Glomerular visceral epithelial cell (primary cell): Measurements from ENCODE around the gene KCNAB1.
"Not testable (repeated sequence)": the region's sequence is repeated elsewhere in the genome, so short reads cannot be mapped to it uniquely, and the experiment has no call there.

Experiments
- DNase-seq: peaks from one replicate; pipeline ENCODE4 v3.0.0-alpha.2; 2016; ENCODE audit errors: extremely low spot score

Gene KCNAB1

DNA sequence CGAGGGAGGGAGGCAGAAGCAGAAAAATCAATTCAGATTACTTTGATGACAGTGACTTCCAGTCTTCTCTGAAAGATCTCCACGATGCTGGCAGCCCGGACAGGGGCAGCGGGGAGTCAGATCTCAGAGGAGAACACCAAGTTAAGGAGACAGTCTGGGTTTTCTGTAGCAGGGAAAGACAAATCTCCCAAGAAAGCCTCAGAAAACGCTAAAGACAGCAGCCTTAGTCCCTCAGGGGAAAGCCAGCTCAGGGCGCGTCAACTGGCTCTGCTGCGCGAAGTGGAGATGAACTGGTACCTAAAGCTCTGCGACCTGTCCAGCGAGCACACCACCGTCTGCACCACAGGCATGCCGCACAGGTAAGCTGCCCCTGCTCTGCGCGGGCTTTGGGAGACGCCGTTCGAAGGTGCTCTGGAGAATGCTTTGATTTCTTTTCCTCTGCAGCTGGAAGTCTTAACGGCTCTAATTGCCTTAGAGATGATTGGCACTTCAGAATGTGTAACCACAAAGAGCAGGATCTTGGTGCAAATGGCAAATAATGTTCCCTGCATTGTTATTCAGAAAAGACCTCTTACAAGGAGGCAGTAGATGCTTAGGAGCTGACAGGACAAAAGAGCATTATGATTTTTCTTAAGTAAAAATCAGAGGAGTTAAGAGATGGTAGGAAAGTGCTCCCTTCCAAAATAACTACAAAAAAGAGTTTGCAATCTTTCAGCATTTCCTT, at the start of gene KCNAB1:
Gene KCNAB1 (plus strand): TSS at position 51 of the 724 bp plus-strand sequence.
- no peak for DNase-seq

DNA sequence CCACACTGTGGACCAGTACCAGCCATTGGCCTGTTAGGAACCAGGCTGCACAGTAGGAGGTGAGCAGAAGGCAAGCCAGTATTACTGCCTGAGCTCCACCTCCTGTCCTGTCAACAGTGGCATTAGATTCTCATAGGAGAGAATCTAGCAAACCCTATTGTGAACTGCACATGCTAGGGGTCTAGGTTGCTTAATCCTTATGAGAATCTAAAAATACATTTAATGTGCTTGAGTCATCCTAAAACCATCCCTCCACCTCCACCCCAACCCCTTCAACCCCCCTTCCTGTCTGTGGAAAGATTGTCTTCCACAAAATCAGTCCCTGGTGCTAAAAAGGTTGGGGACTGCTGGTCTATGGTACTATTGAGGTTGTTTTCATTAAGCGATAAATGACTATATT, 49.3 kb upstream of the KCNAB1 start:
- DNase-seq = no peak

DNA sequence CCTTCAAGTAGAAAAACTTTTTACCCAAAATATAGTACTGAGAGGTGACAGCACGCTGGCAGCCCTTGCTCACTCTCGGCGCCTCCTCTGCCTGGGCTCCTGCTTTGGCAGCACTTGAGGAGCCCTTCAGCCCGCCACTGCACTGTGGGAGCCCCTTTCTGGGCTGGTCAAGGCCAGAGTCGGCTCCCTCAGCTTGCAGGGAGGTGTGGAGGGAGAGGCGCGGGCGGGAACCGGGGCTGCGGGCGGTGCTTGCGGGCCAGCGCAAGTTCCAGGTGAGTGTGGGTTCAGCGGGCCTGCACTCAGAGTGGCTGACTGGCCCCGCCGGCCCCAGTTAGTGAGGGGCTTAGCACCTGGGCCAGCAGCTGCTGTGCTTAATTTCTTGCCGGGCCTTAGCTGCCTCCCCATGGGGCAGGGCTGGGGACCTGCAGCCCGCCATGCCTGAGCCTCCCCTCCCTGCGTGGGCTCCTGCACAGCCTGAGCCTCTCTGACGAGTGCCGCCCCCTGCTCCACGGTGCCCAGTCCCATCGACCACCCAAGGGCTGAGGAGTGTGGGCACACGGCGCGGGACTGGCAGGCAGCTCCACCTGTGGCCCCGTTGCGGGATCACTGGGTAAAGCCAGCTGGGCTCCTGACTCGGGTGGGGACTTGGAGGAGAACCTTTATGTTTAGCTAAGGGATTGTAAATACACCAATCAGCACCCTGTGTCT, 47.3 kb upstream of the KCNAB1 start:
- DNase-seq = not testable (repeated sequence)

DNA sequence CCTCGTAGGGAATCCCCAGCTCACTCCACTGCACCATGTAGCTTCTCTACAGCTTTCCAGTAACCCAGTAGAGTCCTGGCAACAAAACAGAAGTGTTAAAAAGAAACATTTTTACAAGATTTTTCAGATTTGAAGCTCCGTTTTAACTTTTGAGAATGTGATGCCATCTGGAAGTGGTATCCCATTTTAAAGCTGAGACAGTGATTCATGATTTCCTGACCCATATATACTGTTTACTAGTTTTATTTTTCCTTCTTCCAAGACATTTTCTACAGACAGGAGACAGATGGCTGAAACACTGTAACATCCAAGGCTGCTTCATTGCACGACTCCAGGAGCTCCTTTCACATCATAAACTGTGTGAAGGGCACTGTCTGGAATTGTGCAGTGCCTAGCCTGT, 30.3 kb upstream of the KCNAB1 start:
- no peak for DNase-seq

DNA sequence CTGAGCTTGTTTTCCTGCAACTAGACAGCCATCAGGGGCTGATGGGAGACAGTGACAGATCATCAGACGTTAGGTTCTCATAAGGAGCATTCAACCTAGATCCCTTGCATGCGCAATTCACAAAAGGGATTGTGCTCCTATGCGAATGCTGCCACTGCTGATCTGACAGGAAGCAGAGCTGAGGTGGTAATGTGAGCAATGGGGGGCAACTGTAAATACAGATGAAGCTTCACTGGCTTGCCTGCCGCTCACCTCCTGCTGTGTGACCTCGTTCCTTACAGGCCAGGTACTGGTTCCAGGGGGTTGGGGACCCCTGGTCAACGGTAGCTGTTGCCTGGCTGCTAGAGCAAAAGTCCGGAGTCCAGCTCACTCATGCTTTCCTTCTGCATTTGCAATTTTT, 26.4 kb upstream of the KCNAB1 start:
- no peak for DNase-seq

DNA sequence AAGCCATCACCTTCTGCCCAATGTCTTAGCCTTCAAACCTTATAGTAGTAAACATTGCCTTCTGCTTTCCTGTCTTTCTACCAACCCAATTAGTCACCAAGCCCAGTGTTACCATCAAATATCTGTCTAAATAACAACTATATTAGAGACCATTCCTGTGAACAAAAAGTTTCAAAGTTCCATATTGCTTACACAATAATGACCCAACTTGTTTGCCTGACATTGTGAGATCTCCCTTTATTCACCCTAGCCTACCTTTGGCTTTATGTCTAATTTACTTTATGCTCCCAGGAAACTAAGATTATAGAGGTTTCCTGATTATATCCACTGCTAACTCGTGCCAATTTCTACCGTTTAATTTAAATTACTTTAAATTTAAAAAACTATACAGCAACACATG, 26.0 kb upstream of the KCNAB1 start:
- DNase-seq = no peak

DNA sequence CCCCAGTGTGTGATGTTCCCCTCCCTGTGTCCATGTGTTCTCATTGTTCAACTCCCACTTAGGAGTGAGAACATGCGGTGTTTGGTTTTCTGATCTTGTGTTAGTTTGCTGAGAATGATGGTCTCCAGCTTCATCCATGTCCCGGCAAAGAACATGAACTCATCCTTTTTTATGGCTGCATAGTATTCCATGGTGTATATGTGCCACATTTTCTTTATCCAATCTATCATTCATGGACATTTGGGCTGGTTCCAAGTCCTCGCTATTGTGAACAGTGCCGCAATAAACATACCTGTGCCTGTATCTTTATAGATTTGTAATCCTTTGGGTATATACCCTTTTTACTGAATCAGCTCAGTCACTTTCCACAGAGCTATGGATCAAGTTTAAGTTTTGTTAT, 24.7 kb upstream of the KCNAB1 start:
- DNase-seq = not testable (repeated sequence)

DNA sequence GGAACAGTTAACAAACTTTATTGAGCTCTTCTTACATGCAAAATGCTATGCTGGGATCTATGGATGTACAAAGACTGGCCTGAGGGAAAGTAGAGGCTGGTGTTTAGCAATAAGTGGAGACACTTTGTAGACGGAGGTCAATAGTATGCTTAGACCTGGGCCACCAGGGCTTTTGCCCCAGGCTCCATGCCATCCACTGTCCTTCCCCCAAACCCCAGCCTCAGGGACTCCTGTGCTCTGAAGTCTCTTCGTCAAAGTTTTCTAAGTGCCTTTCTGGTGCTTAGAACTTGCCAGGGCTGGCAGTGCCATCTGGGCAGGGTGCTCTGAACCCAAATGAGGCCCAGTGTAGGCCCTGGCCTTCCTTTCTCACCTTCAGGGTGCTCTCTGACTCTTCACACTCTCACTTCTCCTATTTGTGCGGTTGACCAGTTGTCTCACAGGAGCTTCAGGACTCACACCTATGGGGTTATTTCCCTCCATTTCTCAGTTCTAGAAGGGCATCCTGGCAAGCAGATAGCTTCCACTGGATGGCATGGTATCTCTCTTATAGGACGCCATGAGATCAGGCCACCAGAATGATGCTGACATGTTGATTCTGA, 21.8 kb upstream of the KCNAB1 start:
- no peak for DNase-seq

DNA sequence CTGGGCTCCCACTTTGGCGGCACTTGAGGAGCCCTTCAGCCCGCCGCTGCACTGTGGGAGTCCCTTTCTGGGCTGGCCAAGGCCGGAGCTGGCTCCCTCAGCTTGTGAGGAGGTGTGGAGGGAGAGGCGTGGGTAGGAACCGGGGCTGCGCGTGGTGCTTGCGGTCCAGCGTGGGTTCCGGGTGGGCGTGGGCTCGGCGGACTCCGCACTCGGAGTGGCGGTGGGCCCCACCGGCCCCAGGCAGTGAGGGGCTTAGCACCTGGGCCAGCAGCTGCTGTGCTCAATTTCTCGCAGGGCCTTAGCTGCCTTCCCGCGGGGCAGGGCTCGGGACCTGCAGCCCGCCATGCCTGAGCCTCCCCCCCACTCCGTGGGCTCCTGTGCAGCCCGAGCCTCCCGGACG, 21.0 kb upstream of the KCNAB1 start:
- not testable (repeated sequence) for DNase-seq

DNA sequence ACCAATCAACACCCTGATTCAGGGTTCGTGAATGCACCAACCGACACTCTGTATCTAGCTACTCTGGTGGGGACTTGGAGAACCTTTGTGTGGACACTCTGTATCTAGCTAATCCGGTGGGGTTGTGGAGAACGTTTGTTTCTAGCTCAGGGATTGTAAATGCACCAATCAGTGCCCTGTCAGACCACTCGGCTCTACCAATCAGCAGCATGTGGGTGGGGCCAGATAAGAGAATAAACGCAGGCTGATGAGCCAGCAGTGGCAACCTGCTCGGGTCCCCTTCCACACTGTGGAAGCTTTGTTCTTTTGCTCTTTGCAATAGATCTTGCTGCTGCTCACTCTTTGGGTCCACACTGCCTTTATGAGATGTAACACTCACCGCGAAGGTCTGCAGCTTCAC, 20.4 kb upstream of the KCNAB1 start:
- not testable (repeated sequence) for DNase-seq

DNA sequence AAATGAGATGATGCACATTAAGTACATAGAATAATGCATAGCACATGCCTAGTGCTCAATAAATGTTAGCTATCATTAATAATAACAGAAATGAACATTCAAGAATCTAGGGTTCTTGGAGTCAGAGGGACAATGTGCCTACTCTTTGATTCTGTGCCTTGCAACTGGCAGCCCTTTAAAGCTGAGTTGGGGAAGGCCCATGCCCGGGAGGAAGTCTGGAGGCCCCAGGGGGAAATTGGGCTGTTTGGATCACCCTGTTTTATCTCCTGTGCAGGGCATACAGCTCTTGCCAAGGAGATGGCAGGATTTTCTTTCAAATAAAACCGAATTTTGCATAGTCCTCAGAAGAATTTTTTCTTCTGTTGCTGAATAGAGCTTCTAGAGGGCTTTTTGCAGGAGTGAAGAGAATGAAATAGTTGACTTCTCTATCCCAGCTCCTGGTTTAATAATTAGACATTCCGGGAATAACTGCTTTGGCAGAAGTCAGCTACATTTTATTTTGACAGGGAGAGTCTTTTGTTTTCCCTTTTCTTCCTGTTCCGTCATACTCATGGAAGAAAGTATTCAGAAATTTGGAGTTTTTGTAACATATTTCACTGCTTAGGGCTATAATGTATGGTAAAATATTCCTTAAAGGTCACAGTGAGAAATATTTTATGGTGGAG, 18.0 kb upstream of the KCNAB1 start:
- DNase-seq = no peak

DNA sequence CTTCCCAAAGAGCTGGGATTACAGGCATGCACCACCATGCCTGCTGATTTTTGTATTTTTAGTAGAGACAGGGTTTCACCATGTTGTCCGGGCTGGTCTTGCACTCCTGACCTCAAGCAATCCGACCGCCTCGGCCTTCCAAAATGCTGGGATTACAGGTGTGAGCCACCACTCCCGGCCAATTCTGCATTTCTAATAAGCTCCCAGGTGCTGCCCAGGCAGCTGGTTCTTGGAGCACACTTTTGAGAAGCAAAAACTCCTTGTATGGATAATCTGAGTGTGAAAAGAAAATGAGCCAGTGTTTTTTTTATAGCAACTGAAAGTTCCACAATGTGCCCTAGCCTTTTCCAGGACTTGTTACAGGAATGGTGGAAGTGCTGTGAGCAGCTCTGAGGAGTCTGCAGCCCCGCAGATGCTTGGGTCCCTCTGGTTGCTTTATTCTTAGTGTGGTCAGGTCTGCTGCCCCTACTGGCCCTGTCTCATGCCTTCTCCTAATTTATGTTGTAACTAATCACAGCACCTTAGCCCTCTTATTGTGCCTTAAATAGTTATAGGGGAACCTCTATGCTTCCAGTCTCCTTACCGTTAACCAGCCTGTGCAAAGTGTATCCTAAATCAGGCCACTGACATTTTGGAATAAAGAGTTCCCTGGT, 13.5 kb upstream of the KCNAB1 start:
- no peak for DNase-seq

DNA sequence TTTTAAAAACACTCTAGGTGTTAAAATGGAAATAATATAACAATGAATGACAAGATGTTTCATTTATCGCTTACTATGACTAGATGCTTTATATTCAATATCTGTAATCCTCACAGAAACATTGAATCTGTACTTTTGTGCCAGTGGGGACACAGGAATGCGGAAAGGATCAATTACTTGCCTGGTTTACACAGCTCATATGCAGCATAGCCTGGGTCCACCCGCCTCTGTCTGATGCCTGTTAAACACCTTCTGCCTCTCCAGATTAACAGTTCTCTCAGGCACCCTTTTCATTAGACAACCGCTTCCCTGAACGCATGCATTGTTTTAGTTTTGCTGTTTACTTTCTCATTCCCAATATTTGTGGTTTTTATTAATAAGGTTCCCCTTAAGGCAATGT, 12.9 kb upstream of the KCNAB1 start:
- DNase-seq = no peak

DNA sequence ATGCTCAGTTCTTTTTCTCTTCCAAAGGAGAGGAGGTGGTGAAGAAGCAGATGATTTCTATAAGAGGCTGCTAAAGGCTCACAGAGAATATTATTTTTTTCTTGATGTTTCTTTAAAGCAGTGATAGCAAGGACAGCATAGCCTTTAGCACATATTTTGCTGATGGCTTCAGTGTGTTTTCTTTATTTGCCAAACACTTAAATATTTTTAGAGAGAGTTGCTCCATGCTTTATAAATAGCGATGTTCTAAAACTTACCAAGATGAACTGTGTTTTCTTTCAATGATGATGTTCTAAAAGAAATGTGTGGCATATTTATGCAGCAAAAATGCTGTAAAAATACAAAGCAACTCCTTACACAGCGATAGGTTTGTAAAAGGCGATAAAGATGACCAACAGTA, 11.8 kb upstream of the KCNAB1 start:
- DNase-seq = no peak

DNA sequence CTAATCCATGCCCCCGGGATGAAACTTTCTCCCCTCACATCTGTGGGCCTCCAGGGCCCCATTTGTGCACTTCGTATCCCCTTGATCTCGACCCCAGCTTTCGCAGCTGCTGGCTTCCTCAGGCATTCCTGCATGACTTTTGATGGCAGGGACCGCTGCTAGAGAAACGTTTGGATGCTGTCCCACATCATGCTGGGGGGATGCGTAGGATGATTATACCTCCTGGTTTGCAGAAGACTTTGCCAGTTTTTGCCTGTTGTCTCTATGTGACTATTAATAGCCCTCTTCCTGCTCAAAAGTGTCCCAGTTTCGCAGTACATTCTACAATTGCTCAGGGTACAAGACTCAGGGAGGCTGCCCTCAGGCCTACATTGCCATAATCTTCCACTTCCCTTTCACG, 10.4 kb upstream of the KCNAB1 start:
- DNase-seq = no peak

DNA sequence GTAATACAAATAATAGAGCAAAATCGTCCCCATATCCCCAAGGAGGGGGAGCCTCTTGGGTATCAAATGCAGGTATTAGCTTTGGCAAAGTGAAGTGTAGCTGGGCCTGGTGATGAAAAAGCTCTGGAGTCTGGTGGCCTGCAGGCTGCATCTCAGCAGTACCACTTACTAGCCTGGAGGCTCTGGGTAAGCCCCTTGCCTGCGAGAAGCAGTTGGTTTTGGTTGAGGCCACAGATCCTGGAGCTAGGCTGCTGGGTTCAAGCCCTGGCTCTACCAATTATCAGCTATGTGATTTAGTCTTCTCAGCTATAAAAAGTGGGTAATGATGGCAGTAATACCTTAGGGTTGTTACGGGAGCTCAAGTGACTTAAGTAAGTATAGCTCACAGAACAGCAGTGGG, 6.1 kb downstream of the KCNAB1 start:
- DNase-seq = no peak

DNA sequence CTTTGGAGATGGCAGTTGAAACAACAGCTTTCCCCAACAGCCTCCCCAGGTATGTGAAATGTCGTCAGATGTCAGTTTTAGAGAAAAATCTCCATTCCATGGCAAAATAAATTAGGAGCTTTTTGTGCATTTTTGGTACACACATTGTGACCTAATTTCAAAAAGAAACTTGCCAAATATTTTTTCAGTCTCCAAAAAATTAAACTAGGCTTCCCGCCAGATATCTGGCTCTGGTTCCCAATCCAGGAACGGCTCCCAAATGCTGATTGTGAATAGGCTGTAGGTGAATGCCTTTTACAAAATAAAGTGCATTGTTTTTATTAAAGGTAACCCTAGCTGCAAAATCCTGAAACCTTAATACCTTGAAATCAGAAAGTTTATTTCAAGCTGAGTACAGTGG, 10.9 kb downstream of the KCNAB1 start:
- DNase-seq = no peak

DNA sequence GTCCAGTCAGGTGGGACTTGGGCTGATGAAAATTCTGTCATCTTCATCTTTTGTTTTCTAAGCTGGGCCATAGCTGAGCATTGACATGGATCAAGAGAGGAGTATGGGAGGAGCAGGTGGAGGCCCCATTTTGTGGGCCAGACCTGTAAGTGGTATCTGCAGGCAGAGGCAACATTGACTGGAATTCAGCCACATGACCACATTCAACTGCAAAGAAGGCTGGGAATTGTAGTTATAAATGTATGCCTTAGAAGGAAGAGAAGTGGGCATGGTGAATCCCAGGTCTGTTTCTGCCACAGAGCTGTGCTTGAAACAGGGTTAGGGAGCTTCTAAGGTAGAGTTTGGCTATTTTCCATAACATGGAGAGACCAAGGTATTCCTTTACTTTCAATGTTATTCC, 11.4 kb downstream of the KCNAB1 start:
- DNase-seq = no peak

DNA sequence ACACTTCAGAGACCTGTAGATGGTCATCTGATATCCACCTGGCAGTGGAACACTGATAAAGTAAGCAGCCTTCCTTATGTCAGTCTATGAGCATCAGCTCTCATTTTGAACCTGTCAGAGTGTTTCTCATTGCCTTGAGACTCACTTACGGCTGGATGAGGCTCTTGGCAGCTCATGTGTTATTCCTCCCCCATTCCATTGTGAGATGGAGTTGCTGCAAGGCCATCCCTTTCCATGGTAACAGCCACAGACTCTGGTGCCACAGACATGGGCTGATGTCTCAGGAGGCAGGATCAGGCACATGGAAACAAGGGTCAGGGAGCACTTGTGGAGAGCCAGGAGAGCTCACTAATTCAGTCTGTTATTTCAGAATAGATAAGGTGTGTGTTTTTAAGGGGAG, 11.9 kb downstream of the KCNAB1 start:
- no peak for DNase-seq

DNA sequence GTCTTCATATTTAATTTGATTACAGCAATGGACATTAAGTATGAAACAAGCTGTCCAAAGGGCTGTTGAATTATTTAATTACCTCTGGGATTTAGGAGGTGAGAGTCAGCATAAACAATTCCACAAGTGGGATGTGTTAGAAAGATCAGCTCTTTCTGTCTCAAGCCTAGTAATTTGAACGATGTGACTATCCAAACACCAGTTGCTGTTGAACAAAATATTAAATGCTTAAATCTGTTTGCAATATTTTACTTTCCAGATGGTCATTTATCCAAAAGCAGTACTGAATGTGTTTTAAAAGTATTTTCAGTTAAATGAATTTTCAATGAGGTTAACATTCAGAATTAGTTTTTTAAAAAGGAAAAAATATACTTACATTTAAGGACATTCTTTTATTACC, 12.7 kb downstream of the KCNAB1 start:
- DNase-seq = no peak

DNA sequence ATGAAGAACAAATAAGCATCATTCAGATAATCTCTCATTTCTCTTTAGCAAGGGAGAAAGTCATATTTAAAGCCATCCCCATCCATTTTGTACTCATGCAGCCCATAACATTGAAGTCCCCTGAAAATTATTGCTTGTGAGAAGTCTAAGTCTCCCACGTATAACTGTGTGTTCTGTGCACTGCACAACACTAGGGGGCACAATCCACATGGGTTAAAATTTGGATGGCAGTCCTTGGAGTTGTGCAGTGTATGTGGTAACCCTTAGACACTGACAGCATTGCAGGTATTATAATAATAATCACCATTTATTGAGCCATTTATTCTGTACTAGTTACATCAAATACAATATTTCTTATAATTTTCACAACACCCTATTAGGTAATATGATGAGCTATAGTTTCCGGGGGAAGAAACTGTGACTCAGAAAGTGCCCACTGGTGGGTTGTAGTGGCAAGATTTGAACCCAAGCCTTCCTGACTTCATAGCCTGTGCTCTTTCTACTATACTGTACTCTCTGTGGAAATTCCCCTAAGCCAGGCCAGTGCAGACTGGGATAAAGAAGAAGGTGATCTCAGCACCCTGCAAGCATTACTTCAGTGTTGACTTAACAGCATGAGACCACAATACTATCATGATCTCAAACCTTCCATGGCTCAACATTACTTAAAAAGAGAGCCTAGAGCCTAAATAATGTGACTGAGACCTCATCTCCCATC, 15.7 kb downstream of the KCNAB1 start:
- DNase-seq = no peak
